HG03139 (cell line): ENCODE measurements around the gene DPP6.

Source experiments
- ATAC-seq: cut with Tn5 transposase; IDR thresholded peaks from one replicate; pipeline ENCODE4 v1.9.1; 2021; ENCODE audit not compliant: unreplicated experiment

Gene DPP6

GRCh38 chr7:154748089-154748786, 696.0 kb downstream of the DPP6 start:
- no peak for ATAC-seq

- no peak for ATAC-seq
Measured at GRCh38 chr7:154750353-154750801, 698.2 kb downstream of the DPP6 start.

DNA sequence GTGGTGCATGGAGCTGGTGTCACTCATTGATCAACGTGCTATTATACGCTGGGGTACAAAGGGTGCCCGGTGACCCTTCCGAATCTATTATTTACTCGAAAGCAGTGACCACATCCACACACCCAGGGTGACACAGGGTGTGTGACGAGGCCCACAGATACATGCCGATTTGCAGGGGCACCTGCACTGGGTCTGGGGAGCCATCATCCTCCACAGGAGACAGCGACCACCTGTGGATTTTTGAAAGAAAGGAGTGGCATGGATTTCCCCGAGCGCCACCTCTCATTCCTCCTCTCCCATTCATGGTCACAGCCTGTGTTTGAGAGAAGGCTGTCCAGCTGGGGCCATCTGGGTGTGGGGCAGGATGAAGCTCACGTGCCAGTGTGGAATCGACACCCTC, 701.0 kb downstream of the DPP6 start:
- ATAC-seq, result no peak

DNA sequence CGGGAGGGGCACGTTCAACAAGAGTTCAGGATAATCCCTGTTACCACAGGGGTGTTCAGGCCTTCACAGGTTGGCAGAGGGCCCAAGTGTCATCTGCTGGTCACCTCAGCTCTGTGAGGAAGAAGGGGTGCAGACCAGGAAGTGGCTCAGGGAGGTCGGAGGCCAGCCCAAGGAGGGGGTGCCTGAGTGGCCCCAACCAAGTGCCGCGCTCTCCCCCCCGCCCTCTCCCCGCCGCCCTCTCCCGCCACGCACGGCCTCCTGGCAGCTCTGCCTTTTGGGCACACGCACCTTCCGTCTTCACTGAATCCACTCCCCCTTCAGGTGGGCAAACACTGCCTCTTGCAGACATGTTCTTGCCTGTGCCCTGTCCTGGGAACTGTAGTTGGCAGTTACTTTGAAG, 705.6 kb downstream of the DPP6 start:
- no peak for ATAC-seq

DNA sequence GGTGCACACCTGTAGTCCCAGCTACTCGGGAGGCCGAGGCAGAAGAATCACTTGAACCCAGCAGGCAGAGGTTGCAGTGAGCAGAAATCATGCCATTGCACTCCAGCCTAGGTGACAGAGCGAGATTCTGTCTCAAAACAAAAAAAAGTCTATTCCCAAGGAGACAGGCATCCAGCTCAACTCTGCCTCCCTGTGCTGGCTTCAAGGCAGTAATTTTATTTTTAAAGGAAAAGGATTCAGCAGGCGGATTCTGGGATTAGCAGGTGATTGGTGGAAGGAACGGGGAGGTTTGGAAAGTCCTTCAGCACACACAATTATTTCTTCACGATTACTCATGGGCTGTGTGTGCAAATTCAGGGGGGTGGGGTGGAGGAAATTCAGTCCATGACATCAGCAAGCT, 707.8 kb downstream of the DPP6 start:
- ATAC-seq, result no peak

DNA sequence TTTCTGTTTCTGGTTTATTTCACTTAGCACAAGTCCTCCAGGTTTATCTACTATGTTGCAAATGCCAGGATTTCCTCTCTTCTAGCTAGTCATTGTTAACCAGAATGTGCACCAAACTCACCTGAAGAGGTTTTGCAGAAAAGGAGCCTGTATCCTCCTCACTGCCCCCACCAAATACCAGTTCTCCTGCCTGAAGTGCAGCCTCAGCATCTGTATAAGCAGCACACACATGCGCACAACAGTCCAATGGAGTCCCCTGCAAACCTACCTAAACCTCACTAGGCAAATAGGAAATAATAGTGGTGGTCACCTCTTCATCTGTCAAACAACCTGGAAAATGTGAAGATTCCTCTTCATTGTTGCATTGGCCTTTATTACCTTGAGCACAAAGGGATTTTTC, 712.9 kb downstream of the DPP6 start:
- ATAC-seq, result no peak

GRCh38 chr7:154767142-154767541, 714.9 kb downstream of the DPP6 start:
- no peak for ATAC-seq

GRCh38 chr7:154767821-154768415, 715.7 kb downstream of the DPP6 start:
- ATAC-seq, result no peak

DNA sequence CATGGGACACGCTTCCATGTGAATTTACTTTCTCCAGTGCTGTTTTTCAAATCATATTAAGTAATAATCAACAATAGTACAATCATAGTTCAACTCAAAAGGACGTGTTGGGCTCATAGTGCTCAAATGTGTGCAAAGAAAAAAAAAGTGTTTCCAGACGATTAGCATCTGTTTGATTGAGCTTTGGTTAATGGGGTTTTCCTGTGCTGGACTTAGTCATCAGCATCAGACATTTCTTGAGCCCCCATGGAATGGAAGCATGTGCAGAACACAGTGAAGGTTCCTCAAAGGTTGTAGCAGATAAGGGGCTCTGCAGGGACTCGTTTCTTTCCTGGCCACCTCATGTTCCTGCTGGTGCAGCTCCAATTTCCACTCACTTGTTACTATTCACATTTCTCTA, 716.8 kb downstream of the DPP6 start:
- ATAC-seq, result no peak

GRCh38 chr7:154769527-154769926, 717.3 kb downstream of the DPP6 start:
- no peak for ATAC-seq

DNA sequence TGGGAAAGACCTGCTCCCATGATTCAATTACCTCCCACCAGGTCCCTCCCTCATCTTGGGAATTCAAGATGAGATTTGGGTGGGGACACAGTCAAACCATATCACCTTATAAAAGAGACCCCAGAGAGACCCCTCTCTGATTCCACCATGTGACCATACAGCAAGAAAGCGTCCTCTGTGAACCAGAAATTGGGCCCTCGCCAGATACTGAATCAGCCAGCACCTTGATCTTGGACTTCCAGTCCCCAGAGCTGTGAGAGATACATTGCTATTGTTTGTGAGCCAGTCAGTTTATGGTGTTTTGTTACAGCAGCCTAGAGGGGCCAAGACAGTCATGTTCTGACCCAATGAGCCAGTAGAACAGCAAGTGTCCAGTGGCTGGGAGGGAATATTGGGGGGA, 718.2 kb downstream of the DPP6 start:
- no peak for ATAC-seq

- no peak for ATAC-seq
Measured at GRCh38 chr7:154770962-154771361, 718.8 kb downstream of the DPP6 start.

GRCh38 chr7:154774303-154774969, 722.2 kb downstream of the DPP6 start:
- no peak for ATAC-seq

GRCh38 chr7:154775681-154776080, 723.5 kb downstream of the DPP6 start:
- no peak for ATAC-seq

DNA sequence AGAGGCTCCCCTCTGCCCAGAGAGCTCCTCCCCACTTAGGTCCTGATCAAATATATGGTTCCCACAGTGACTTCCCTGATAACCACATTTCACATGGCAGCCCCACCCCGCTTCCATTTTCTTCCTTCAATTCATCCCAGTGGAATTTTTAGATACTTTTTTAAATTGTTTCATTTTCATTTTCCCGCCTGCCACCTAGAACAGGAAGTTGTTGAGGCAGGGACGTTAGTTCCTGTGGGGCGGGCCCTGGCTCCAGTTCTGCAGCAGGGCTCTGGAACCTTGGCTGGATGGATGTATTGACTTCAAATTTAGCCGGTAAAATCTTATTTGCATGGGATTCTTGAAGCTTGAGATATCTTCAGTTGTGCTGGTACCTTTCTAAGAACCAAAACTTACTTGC, 724.2 kb downstream of the DPP6 start:
- ATAC-seq, result no peak

- no peak for ATAC-seq
Measured at GRCh38 chr7:154777023-154777422, 724.8 kb downstream of the DPP6 start.

DNA sequence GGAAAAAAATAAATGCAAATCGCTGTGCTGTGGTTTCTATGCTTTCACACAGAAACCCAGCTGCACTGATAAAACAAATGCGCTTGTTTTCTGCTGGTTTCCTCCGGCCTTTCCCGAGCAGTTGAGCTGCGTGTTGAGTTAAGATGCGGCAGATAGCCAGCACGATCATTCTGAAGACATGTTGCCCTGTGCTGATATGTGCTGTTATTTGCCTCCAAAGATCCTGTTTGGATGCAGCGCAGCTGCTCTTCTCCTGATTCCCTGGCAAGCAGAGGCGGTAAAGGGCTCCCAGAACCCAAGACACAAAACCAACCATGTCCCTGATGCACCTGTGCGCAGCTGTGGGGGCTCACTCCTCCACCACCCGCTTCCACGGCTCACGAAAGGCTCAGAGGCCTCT, 725.3 kb downstream of the DPP6 start:
- ATAC-seq, result no peak

DNA sequence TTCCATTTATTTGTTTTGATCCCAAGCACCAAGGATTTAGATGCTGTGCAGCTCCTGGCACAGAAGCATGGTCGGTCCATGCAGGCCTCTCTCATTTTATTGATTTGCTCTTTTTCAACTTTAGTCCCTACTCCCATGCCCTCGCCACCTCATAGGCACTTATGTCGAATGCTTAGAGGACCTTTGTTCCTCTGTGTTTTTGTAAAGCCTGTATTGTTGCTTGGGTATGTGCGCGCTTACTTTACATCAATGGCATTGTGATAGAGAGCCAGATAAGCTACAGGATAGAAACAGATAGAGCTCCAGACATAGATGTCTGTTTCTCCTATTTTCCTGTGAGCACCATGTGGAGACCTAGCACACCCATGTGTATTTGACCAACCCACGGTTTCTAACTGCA, 725.7 kb downstream of the DPP6 start:
- ATAC-seq, result no peak

DNA sequence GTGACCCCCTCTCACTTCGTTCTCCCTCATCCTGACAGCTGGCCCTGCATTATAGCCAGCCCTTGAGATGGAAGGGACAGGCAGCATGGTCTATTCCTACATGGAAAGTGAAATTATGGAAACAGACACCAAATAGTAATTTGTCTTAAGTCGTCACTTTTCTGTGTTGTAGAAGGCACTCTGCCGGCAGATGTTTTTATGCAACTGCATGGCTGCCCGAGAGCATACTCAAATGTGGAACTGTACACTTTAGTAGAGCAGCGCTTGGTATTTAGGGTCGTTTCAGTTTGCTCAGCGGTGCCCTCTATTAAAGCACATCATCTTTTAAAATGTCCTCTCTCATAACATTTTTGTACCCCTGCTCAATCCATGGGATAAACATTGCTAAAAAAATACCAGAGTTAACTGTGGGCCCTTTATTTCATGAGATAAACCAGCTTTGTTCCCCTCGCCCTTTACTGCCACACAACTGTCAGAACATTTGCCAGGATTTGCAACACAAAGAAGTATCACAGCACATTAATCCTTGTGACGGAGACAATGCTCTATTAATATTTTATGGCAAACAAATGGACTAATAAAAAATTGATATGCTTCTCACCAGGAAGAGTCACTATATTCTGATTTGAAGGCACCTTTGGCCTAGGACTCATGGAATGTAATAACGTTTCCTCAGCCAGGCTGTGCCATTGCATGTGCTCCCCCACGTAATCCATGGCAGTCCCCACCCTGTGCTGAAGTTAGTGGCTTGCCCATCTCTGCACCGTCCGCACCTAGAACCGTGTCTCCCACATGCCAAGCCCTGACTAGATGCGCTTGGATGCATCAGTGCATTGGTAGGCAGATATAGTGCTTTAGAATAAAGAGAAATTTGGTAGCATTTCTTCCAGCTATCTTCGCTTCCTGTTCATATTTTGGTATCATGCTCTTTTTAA, 729.4 kb downstream of the DPP6 start:
- ATAC-seq, result no peak

DNA sequence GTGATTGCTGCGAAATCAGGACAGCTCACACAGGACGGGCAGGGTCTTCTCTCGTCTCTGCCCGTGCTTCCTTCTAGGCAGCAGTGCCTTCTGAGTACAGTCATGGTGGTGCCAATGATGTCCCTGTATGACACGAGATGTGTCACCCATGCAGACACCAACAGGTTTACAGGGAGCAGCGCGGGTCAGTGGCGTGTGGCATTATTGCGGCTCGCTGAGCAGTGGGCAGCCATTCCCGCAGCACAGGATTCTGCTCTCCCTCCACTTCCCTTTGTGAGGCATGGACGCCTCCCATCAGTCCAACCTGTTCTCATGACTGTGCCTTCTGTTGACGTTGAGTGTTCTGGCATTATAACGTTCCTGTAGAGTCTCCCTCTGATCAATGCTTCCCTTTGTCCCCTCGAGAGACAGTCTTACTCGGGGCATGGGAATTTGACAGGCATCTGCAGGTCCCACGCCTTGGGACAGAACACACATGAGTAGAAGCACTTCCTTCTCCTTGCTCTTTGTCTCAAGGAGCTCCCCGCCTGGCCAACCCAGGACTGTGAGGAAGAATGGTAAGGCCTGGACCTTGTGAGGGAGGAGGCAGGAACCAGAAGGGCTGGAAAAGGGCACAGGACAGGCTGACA, 731.2 kb downstream of the DPP6 start:
- ATAC-seq, result no peak

GRCh38 chr7:154785898-154786297, 733.7 kb downstream of the DPP6 start:
- ATAC-seq, result no peak
